ENCODE measurements around the gene FOCAD.

- no peak for TF ChIP-seq CTCF (conservative IDR thresholded peaks at IDR 0.05)
- no peak for TF ChIP-seq EZH2 (IDR thresholded peaks at IDR 0.05; ENCODE audit: low read depth)
Measured at GRCh38 chr9:21039302-21039701, 355.2 kb downstream of the FOCAD start.
